H1 (cell line): ENCODE results near the gene MGLL. TPM values are rescaled to one million over a fixed set of nuclear protein-coding genes. Genes with fewer than 3 reads are reported as not detected.

Experiments used
- CHD2 ChIP-seq: IDR thresholded peaks from 2 replicates; pipeline ENCODE4 v1.6.1; 2012; ENCODE audit warnings: low read length, improper control_type of control experiment
- E2F6 ChIP-seq: IDR thresholded peaks from 2 replicates; pipeline ENCODE4 v1.6.1; 2012; ENCODE audit warnings: inconsistent platforms
- polyA plus RNA-seq, 7 experiments: library from polyadenylated mRNA; depleted of rRNA in 3 of 7; stranded (reverse) in 5 of 7; unstranded in 2 of 7; fragments of >200 nt in 5 of 7; fragments of 200-250 nt in 2 of 7; gene quantifications; 1 replicate in 5 of 7; 2 replicates in 1 of 7; 4 replicates in 1 of 7; pipeline versions ENCODE4 v1.2.1 to v1.2.3, GENCODE V29; 2011 to 2013; ENCODE audit warnings: missing spikeins in 2 of 7, mixed read lengths in 2 of 7
- total RNA-seq: library from RNA; stranded (reverse); fragmentation: NEBNext Ultra II Directional; extraction: Animal tissue kit (Norgen Biotek cat#: 25700); gene quantifications from 2 replicates; pipeline ENCODE4 v1.2.1, GENCODE V29; 2021

Gene MGLL
- total and polyA plus RNA-seq, 2 of the 8 experiments (the other 6 are each of a cell fraction or from before 2014, with no cell fraction given): 0.05 to 0.34 TPM

- no peak for TF ChIP-seq E2F6
- TF ChIP-seq CHD2: no peak
Observed at GRCh38 chr3:127815001-127815400, 7.3 kb downstream of the MGLL start (continued).
